ENCODE results near the gene RNMT. TPM values are rescaled to one million over a fixed set of nuclear protein-coding genes. Genes with fewer than 3 reads are reported as not detected.

The RNMT gene
- total RNA-seq, 4 donors from 2014 or later = 10.9 to 15.2 (median 13.0) TPM

DNA sequence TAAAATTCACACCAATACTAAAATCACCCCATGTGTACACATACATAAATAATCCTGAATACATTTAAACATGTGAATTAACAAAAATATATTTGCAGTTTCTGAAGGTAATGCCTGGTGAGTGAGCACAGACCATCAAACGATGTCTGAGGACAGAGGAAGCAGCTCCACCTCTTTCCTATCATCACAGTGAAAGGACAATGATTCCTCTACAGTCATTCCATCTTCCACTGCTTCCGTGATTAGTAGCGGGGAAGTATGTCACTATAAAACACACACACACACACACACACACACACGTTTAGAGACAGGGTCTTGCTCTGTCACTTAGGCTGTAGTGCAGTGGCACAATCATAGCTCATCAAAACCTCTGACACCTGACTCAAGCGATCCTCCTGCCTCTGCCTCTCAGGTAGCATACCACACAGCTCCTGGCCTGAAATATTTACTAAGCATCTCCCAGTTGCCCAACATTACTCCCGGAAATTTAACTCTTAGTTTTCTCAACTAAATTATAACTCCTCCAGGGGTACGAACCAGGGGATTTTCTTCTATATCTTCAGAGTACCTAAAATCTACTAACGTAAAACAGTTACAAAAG lies 12.9 kb upstream of the RNMT start:
- no peaks in the 10 kb centered on the region for H3K4me1 ChIP-seq
- in situ Hi-C loops (cut with MboI; ENCODE audit: low pct_ligation_motif_present in 1 of 4, low pct_unique_long_range_greater_than_20kb in 1 of 4, low sequenced_read_pairs in 3 of 4) (no loop called here), intact Hi-C loops (cut with DNase I; ENCODE audit: low total_unique reads) (no loop called here)
- 76 to 94% methylated on average over 4 to 8 of the region's 8 CpGs for WGBS, 2 donors (ENCODE audit: low coverage in 1 of 2)
- H3K9me3 ChIP-seq = no peaks in the 10 kb centered on the region
- no peaks in the 10 kb centered on the region for H3K27me3 ChIP-seq
- H3K27ac ChIP-seq = no peak overlapping the region
- no peaks in the 10 kb centered on the region for H3K36me3 ChIP-seq
- TF ChIP-seq CTCF (IDR thresholded peaks at IDR 0.05) = no peak
- TF ChIP-seq EP300 (IDR thresholded peaks at IDR 0.05; ENCODE audit: low read depth) = no peak
- TF ChIP-seq POLR2A (IDR thresholded peaks at IDR 0.05) = no peak
- H3K4me3 ChIP-seq = no peak overlapping the region
- DNase-seq = no peak

DNA sequence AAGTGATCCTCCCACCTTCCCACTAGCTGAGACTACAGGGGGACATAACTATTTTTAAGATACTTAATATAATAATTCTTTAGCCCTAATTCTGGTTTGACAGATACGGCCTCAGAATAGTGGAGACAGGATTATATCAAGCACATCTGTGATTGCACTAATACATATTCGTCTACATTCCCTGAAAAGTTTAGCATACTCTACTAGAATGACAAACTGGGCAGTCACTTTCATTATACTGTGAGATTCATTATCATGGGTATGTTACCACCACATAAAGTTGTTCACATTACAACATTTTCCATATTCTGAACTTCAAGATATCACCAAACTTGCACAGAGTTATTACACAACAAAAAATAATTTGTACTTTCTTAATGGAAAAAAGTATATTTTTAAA lies 11.1 kb upstream of the RNMT start:
- H3K27me3 ChIP-seq = no peaks in the 10 kb centered on the region
- 96 to 100% methylated on average over 2 of the region's 2 CpGs for WGBS, 2 donors (ENCODE audit: low coverage in 1 of 2)

DNA sequence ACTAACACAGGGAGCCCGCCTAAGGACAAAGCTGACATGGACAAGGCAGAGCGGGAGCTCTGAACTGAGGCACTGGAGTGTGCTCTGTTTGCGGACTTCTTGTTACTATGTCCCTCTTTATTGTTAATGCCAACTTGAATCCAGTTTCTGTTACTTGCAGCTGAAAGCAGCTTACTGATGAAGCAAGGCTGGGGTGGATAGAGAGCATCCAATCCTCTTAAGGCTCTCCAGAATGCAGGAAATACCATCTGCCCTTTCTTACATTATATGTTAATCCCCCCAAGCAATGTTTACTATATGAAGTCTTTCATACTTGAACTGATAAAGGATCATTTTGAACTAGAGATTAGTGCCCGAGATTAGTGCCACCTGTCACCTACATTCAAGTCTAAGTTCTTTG lies 9.6 kb upstream of the RNMT start:
- Histone ChIP-seq H3K4me1 (no peaks in the 10 kb centered on the region), H3K9me3 (no peaks in the 10 kb centered on the region), H3K4me3 (no peak overlapping the region), H3K27ac (no peak overlapping the region), H3K36me3 (no peaks in the 10 kb centered on the region), H3K27me3 (no peaks in the 10 kb centered on the region)
- no peak for TF ChIP-seq POLR2A (IDR thresholded peaks at IDR 0.05)
- TF ChIP-seq POLR2AphosphoS5 (IDR thresholded peaks at IDR 0.05) = no peak
- TF ChIP-seq CTCF (IDR thresholded peaks at IDR 0.05) = no peak
- TF ChIP-seq EP300 (IDR thresholded peaks at IDR 0.05; ENCODE audit: low read depth) = no peak
- WGBS, 2 donors (ENCODE audit: low coverage in 1 of 2) = 82 to 90% methylated on average over 4 of the region's 4 CpGs
- in situ Hi-C loops (cut with MboI; ENCODE audit: low pct_ligation_motif_present in 1 of 4, low pct_unique_long_range_greater_than_20kb in 1 of 4, low sequenced_read_pairs in 3 of 4) = no loop called here
- no peak for DNase-seq
- intact Hi-C loops (cut with DNase I; ENCODE audit: low total_unique reads) = no loop called here

More for the DNA sequence above, 11.1 kb upstream of the RNMT start:
- no peaks in the 10 kb centered on the region for H3K4me1 ChIP-seq
- intact Hi-C loops (cut with DNase I; ENCODE audit: low total_unique reads) = no loop called here
- H3K36me3 ChIP-seq = no peaks in the 10 kb centered on the region
- H3K27ac ChIP-seq = no peak overlapping the region
- no peaks in the 10 kb centered on the region for H3K9me3 ChIP-seq
- no peak for TF ChIP-seq POLR2A (IDR thresholded peaks at IDR 0.05)
- TF ChIP-seq EP300 (IDR thresholded peaks at IDR 0.05; ENCODE audit: low read depth) = no peak
- TF ChIP-seq POLR2AphosphoS5 (IDR thresholded peaks at IDR 0.05) = no peak
- TF ChIP-seq CTCF (IDR thresholded peaks at IDR 0.05) = no peak
- no peak overlapping the region for H3K4me3 ChIP-seq
- DNase-seq = no peak
- in situ Hi-C loops (cut with MboI; ENCODE audit: low pct_ligation_motif_present in 1 of 4, low pct_unique_long_range_greater_than_20kb in 1 of 4, low sequenced_read_pairs in 3 of 4) = no loop called here

GRCh38 chr18:13720123-13720522 lies 6.3 kb upstream of the RNMT start:
- Histone ChIP-seq H3K4me3 (no peak overlapping the region), H3K27me3 (no peaks in the 10 kb centered on the region), H3K27ac (no peak overlapping the region), H3K36me3 (no peaks in the 10 kb centered on the region), H3K9me3 (no peaks in the 10 kb centered on the region), H3K4me1 (peaks cover 6 to 15% (median 9%) of the 10 kb centered on the region in 4 donors)
- TF ChIP-seq POLR2AphosphoS5 (IDR thresholded peaks at IDR 0.05) (no peak), EP300 (IDR thresholded peaks at IDR 0.05; ENCODE audit: low read depth) (no peak), CTCF (IDR thresholded peaks at IDR 0.05) (no peak), POLR2A (IDR thresholded peaks at IDR 0.05) (no peak)
- intact Hi-C loops (cut with DNase I; ENCODE audit: low total_unique reads) (loop anchor here (10.0 kb wide), 1 partner anchor 835 kb away; the partner anchor contains the start of gene PTPN2), in situ Hi-C loops (cut with MboI; ENCODE audit: low pct_ligation_motif_present in 1 of 4, low pct_unique_long_range_greater_than_20kb in 1 of 4, low sequenced_read_pairs in 3 of 4) (no loop called here)
- no peak for DNase-seq
- 100% methylated on average over 1 of the region's 1 CpG; no CpG with 5 or more reads in 1 of the 2 donors for WGBS, 2 donors (ENCODE audit: low coverage in 1 of 2)

All from transverse colon (tissue), 4 donors.